ENCODE data around the gene ZFP36L1.

The ZFP36L1 gene

GRCh38 chr14:68792979-68793733, at the start of gene ZFP36L1:
Gene ZFP36L1 (minus strand): TSS chr14:68793067. CDS start chr14:68792938, 129 bp downstream.
- H3K9ac ChIP-seq (ENCODE audit: low read depth in 1 of 2, low read length in 2 of 2), result peak within 1 kb of the TSS; percentile 99 to 100
- H3K27me3 ChIP-seq (ENCODE audit: control insufficient read depth in 1 of 2, insufficient read depth in 2 of 2, low read length in 2 of 2), result no peaks in the 10 kb centered on the region
- peak within 1 kb of the TSS; percentile 100 for H3K27ac ChIP-seq (ENCODE audit: low read depth, low read length)
- H3K4me1 ChIP-seq (ENCODE audit: control insufficient read depth in 1 of 2, insufficient read depth in 2 of 2, low read length in 2 of 2), result peaks cover 10 to 23% of the 10 kb centered on the region in 2 donors
- peak within 1 kb of the TSS; percentile 97 to 99 for H3K4me3 ChIP-seq (ENCODE audit: low read depth in 1 of 2, low read length in 2 of 2)
- peaks cover 20 to 23% of the 10 kb centered on the region in 2 donors for H3K36me3 ChIP-seq (ENCODE audit: control insufficient read depth in 1 of 2, insufficient read depth in 2 of 2, low read length in 2 of 2)
- no peaks in the 10 kb centered on the region for H3K9me3 ChIP-seq (ENCODE audit: control insufficient read depth in 1 of 2, low read length in 2 of 2)

GRCh38 chr14:68842298-68842697, 49.4 kb upstream of the ZFP36L1 start:
- Histone ChIP-seq H3K4me1 (ENCODE audit: control insufficient read depth in 1 of 2, insufficient read depth in 2 of 2, low read length in 2 of 2) (peaks cover 4 to 14% of the 10 kb centered on the region in 2 donors), H3K4me3 (ENCODE audit: low read depth in 1 of 2, low read length in 2 of 2) (no peak overlapping the region), H3K27me3 (ENCODE audit: control insufficient read depth in 1 of 2, insufficient read depth in 2 of 2, low read length in 2 of 2) (no peaks in the 10 kb centered on the region), H3K9ac (ENCODE audit: low read depth in 1 of 2, low read length in 2 of 2) (no peak overlapping the region), H3K36me3 (ENCODE audit: control insufficient read depth in 1 of 2, insufficient read depth in 2 of 2, low read length in 2 of 2) (no peaks in the 10 kb centered on the region), H3K27ac (ENCODE audit: low read depth, low read length) (no peak overlapping the region), H3K9me3 (ENCODE audit: control insufficient read depth in 1 of 2, low read length in 2 of 2) (no peaks in the 10 kb centered on the region)

DNA sequence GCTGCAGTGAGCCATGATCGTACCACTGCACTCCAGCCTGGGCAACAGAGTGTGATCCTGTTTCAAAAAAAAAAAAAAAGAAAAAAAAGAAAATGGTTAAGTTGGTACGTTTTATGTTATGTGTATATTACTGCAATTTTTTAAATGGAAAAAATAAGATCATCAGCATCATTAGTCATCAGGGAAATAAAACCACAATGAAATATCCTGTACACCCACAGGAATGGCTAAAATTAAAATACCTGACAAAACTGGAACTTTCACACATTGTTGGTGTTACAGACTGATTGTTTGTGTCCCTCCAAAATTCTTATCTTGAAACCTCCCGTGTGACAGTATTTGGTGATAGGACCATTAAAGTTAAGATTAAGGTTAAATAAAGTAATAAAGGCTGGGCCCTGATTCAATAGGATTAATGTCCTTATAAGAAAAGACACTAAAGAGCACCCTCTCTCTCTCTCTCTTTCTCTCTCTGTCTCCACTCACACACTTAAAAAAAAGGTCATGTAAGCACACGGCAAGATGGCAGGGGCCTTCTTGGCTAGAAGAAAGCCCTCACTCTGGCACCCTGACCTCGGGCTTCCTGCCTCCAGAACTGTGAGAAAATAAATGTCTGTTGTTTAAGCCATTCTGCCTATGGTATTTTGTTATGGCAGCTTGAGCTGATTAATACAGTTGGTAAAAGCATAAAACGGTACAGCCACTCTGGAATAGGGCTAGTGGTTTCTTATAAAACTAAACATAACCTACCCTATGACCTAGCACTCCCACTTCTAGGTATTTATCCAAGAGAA, 48.3 kb upstream of the ZFP36L1 start:
- Histone ChIP-seq H3K4me1 (ENCODE audit: control insufficient read depth in 1 of 2, insufficient read depth in 2 of 2, low read length in 2 of 2) (peaks cover 4 to 14% of the 10 kb centered on the region in 2 donors), H3K9ac (ENCODE audit: low read depth in 1 of 2, low read length in 2 of 2) (no peak overlapping the region), H3K4me3 (ENCODE audit: low read depth in 1 of 2, low read length in 2 of 2) (no peak overlapping the region), H3K27me3 (ENCODE audit: control insufficient read depth in 1 of 2, insufficient read depth in 2 of 2, low read length in 2 of 2) (no peaks in the 10 kb centered on the region), H3K9me3 (ENCODE audit: control insufficient read depth in 1 of 2, low read length in 2 of 2) (peaks cover under 1 to 2% of the 10 kb centered on the region in 2 donors), H3K36me3 (ENCODE audit: control insufficient read depth in 1 of 2, insufficient read depth in 2 of 2, low read length in 2 of 2) (no peaks in the 10 kb centered on the region), H3K27ac (ENCODE audit: low read depth, low read length) (no peak overlapping the region)

DNA sequence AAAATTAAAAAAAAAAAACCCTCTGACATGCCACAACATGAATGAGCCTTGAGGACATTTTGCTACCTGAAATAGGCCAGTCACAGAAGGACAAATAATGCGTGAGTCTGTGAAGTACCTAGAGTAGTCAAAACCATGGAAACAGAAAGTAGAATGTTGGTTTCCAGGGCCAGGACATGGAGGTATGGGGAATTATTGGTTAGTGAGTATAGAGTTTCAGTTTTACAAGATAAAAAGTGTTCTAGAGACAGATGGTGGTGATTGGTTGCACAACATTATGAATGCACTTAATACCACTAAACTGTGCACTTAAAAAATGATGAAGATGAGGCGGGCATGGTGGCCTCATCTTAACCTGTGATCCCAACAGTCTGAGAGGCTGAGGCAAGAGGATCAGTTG, 47.6 kb upstream of the ZFP36L1 start:
- Histone ChIP-seq H3K4me1 (ENCODE audit: control insufficient read depth in 1 of 2, insufficient read depth in 2 of 2, low read length in 2 of 2) (peaks cover 4 to 14% of the 10 kb centered on the region in 2 donors), H3K9me3 (ENCODE audit: control insufficient read depth in 1 of 2, low read length in 2 of 2) (peaks cover 5 to 6% of the 10 kb centered on the region in 2 donors), H3K27me3 (ENCODE audit: control insufficient read depth in 1 of 2, insufficient read depth in 2 of 2, low read length in 2 of 2) (no peaks in the 10 kb centered on the region), H3K4me3 (ENCODE audit: low read depth in 1 of 2, low read length in 2 of 2) (no peak overlapping the region), H3K36me3 (ENCODE audit: control insufficient read depth in 1 of 2, insufficient read depth in 2 of 2, low read length in 2 of 2) (no peaks in the 10 kb centered on the region), H3K9ac (ENCODE audit: low read depth in 1 of 2, low read length in 2 of 2) (no peak overlapping the region), H3K27ac (ENCODE audit: low read depth, low read length) (no peak overlapping the region)

DNA sequence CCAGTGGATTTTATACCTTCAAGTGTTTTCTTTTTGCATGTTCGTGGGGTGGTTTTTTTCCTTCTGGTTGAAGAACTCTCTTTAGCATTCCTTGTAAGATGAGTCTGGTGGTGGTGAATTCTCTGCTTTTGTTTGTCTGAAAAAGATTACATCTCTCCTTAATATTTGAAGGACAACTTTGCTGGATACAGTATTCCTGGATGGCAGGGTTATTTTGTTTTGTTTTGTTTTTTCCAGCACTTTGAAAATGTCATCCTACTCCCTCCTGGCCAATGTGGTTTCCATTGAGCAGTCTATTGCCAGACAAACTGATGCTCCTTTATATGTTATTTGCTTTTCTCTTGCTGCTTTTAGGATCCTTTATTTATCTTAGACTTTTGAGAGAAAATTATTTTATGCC, 43.2 kb upstream of the ZFP36L1 start:
- H3K27me3 ChIP-seq (ENCODE audit: control insufficient read depth in 1 of 2, insufficient read depth in 2 of 2, low read length in 2 of 2), result no peaks in the 10 kb centered on the region
- H3K4me3 ChIP-seq (ENCODE audit: low read depth in 1 of 2, low read length in 2 of 2), result no peak overlapping the region
- no peak overlapping the region for H3K27ac ChIP-seq (ENCODE audit: low read depth, low read length)
- H3K9ac ChIP-seq (ENCODE audit: low read depth in 1 of 2, low read length in 2 of 2), result no peak overlapping the region
- H3K9me3 ChIP-seq (ENCODE audit: control insufficient read depth in 1 of 2, low read length in 2 of 2), result peaks cover 5 to 6% of the 10 kb centered on the region in 2 donors
- H3K4me1 ChIP-seq (ENCODE audit: control insufficient read depth in 1 of 2, insufficient read depth in 2 of 2, low read length in 2 of 2), result peaks cover 0 to under 1% of the 10 kb centered on the region in 2 donors
- no peaks in the 10 kb centered on the region for H3K36me3 ChIP-seq (ENCODE audit: control insufficient read depth in 1 of 2, insufficient read depth in 2 of 2, low read length in 2 of 2)

- no peaks in the 10 kb centered on the region for H3K27me3 ChIP-seq (ENCODE audit: control insufficient read depth in 1 of 2, insufficient read depth in 2 of 2, low read length in 2 of 2)
- no peaks in the 10 kb centered on the region for H3K4me1 ChIP-seq (ENCODE audit: control insufficient read depth in 1 of 2, insufficient read depth in 2 of 2, low read length in 2 of 2)
- H3K27ac ChIP-seq (ENCODE audit: low read depth, low read length), result no peak overlapping the region
- H3K9ac ChIP-seq (ENCODE audit: low read depth in 1 of 2, low read length in 2 of 2), result no peak overlapping the region
- H3K36me3 ChIP-seq (ENCODE audit: control insufficient read depth in 1 of 2, insufficient read depth in 2 of 2, low read length in 2 of 2), result no peaks in the 10 kb centered on the region
- H3K4me3 ChIP-seq (ENCODE audit: low read depth in 1 of 2, low read length in 2 of 2), result no peak overlapping the region
- peaks cover 5 to 6% of the 10 kb centered on the region in 2 donors for H3K9me3 ChIP-seq (ENCODE audit: control insufficient read depth in 1 of 2, low read length in 2 of 2)
These were observed 41.9 kb upstream of the ZFP36L1 start for GRCh38 chr14:68834816-68835215.

DNA sequence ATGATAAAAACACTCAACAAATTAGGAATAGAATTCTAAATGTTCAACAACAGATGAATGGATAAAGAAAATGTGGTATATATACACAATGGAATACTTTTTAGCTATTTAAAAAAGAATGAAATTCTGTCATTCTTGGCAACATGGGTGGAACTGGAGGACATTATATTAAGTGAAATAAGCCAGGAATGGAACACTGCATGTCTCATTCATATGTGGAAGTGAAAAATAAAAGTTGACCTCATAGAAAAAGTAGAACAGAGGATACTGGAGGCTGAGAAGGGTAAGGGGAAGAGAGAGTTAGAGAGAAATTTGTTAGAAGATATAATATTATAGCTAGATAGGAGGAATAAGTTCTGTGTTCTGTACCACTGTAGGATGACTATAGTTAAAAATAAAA, 35.8 kb upstream of the ZFP36L1 start:
- H3K27me3 ChIP-seq (ENCODE audit: control insufficient read depth in 1 of 2, insufficient read depth in 2 of 2, low read length in 2 of 2), result no peaks in the 10 kb centered on the region
- peaks cover 0 to 14% of the 10 kb centered on the region in 2 donors for H3K4me1 ChIP-seq (ENCODE audit: control insufficient read depth in 1 of 2, insufficient read depth in 2 of 2, low read length in 2 of 2)
- no peak overlapping the region for H3K4me3 ChIP-seq (ENCODE audit: low read depth in 1 of 2, low read length in 2 of 2)
- H3K9ac ChIP-seq (ENCODE audit: low read depth in 1 of 2, low read length in 2 of 2), result no peak overlapping the region
- no peaks in the 10 kb centered on the region for H3K36me3 ChIP-seq (ENCODE audit: control insufficient read depth in 1 of 2, insufficient read depth in 2 of 2, low read length in 2 of 2)
- no peaks in the 10 kb centered on the region for H3K9me3 ChIP-seq (ENCODE audit: control insufficient read depth in 1 of 2, low read length in 2 of 2)
- H3K27ac ChIP-seq (ENCODE audit: low read depth, low read length), result no peak overlapping the region

- no peaks in the 10 kb centered on the region for H3K36me3 ChIP-seq (ENCODE audit: control insufficient read depth in 1 of 2, insufficient read depth in 2 of 2, low read length in 2 of 2)
- peak overlapping the region in 1 of 2 donors; percentile 18 for H3K9ac ChIP-seq (ENCODE audit: low read depth in 1 of 2, low read length in 2 of 2)
- H3K27ac ChIP-seq (ENCODE audit: low read depth, low read length), result no peak overlapping the region
- H3K4me1 ChIP-seq (ENCODE audit: control insufficient read depth in 1 of 2, insufficient read depth in 2 of 2, low read length in 2 of 2), result peaks cover 6 to 14% of the 10 kb centered on the region in 2 donors
- no peaks in the 10 kb centered on the region for H3K27me3 ChIP-seq (ENCODE audit: control insufficient read depth in 1 of 2, insufficient read depth in 2 of 2, low read length in 2 of 2)
- no peak overlapping the region for H3K4me3 ChIP-seq (ENCODE audit: low read depth in 1 of 2, low read length in 2 of 2)
- no peaks in the 10 kb centered on the region for H3K9me3 ChIP-seq (ENCODE audit: control insufficient read depth in 1 of 2, low read length in 2 of 2)
These were observed 32.9 kb upstream of the ZFP36L1 start for GRCh38 chr14:68825729-68826128.

- Histone ChIP-seq H3K4me1 (ENCODE audit: control insufficient read depth in 1 of 2, insufficient read depth in 2 of 2, low read length in 2 of 2) (peaks cover 14 to 21% of the 10 kb centered on the region in 2 donors), H3K36me3 (ENCODE audit: control insufficient read depth in 1 of 2, insufficient read depth in 2 of 2, low read length in 2 of 2) (no peaks in the 10 kb centered on the region), H3K9me3 (ENCODE audit: control insufficient read depth in 1 of 2, low read length in 2 of 2) (no peaks in the 10 kb centered on the region), H3K4me3 (ENCODE audit: low read depth in 1 of 2, low read length in 2 of 2) (peak overlapping the region; percentile 25 to 41), H3K27ac (ENCODE audit: low read depth, low read length) (no peak overlapping the region), H3K27me3 (ENCODE audit: control insufficient read depth in 1 of 2, insufficient read depth in 2 of 2, low read length in 2 of 2) (no peaks in the 10 kb centered on the region), H3K9ac (ENCODE audit: low read depth in 1 of 2, low read length in 2 of 2) (no peak overlapping the region)
These were observed 31.9 kb upstream of the ZFP36L1 start for GRCh38 chr14:68824517-68825347.

DNA sequence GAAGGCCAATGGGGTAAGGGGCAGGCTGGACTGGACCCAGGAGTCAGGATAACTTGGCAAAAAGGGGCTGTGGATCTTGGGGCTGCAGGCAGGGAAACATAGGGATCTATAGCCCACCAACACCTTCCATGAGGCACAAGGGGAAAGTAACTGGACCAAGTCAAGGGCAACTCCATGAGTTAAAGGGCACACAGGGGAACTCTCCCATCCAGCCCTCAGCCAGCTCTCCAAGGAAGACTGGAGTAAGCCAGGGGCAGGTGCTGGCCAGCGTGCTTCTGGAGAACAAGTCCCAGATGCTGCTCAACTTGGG, 31.3 kb upstream of the ZFP36L1 start:
- Histone ChIP-seq H3K36me3 (ENCODE audit: control insufficient read depth in 1 of 2, insufficient read depth in 2 of 2, low read length in 2 of 2) (no peaks in the 10 kb centered on the region), H3K27me3 (ENCODE audit: control insufficient read depth in 1 of 2, insufficient read depth in 2 of 2, low read length in 2 of 2) (no peaks in the 10 kb centered on the region), H3K4me1 (ENCODE audit: control insufficient read depth in 1 of 2, insufficient read depth in 2 of 2, low read length in 2 of 2) (peaks cover 18 to 25% of the 10 kb centered on the region in 2 donors), H3K4me3 (ENCODE audit: low read depth in 1 of 2, low read length in 2 of 2) (no peak overlapping the region), H3K9me3 (ENCODE audit: control insufficient read depth in 1 of 2, low read length in 2 of 2) (no peaks in the 10 kb centered on the region), H3K9ac (ENCODE audit: low read depth in 1 of 2, low read length in 2 of 2) (no peak overlapping the region), H3K27ac (ENCODE audit: low read depth, low read length) (no peak overlapping the region)
